Tibial nerve (tissue), 4 donors: ENCODE data around the gene PLCB1.
"Not testable (repeated sequence)": the region's sequence is repeated elsewhere in the genome, so short reads cannot be mapped to it uniquely, and the experiment has no call there.

Experiments
- CTCF ChIP-seq, 5 experiments: fragments of 200-600 bp in 3 of 5; fragments of 450-650 bp in 2 of 5; sonication (generic) in 3 of 5; IDR thresholded peaks; one replicate each; pipeline ENCODE4 v1.5.1; 2016 to 2019; ENCODE audit warnings: antibody characterized with exemption in 5 of 5, mild to moderate bottlenecking in 3 of 5, moderate library complexity in 2 of 5
- EP300 ChIP-seq, 2 donors: sonication (generic); formaldehyde crosslinking; IDR thresholded peaks; one replicate each; pipeline ENCODE4 v1.6.1; 2017; ENCODE audit warnings: antibody characterized with exemption in 2 of 2, mild to moderate bottlenecking in 1 of 2
- POLR2A ChIP-seq, 2 donors: fragments of 450-650 bp; IDR thresholded peaks; one replicate each; pipeline ENCODE4 v1.6.1; 2017; ENCODE audit warnings: antibody characterized with exemption in 2 of 2, mild to moderate bottlenecking in 2 of 2, moderate library complexity in 2 of 2

GRCh38 chr20:8114612-8115011, 17.5 kb upstream of the PLCB1 start:
- not testable (repeated sequence) for TF ChIP-seq CTCF, POLR2A, EP300 (IDR thresholded peaks at IDR 0.05)
